ENCODE data around the gene KCNJ5. TPM values are rescaled to one million over a fixed set of nuclear protein-coding genes. Genes with fewer than 3 reads are reported as not detected.

KCNJ5 gene
- total and polyA plus RNA-seq, 2 donors, result 0.11 to 0.53 TPM

DNA sequence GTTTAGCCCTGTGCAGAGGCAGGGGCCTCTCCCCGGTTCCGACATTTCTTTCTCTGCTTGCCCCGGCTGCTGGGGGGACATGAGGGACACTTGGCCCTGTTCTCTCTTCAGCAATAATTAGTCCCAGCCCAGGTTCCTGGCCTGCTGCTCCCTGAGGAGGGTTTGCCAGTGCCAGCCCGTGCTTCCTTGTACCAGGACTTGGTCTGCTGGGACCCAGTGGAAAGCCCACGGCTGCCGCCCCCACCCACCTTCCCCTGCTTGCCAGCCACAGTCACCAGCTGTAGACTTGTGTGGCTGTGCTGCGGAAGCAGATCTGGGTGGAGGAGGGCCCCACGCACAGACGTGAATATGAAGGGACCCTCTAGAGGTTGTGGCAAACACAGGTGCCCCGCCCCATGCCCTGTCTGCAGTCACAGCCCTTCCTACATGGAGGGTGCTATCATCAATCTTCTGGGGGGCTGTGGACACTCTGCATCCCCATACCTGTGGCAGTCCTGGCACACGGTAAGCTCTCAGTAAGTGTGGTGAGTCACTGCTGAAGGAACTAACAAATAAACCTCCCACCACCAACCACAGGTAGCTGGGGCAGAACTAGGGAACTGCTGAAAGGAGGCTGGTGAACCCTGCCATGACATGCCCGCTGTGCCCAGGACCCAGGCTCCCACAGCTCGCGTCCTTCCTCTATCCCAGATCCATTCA, 50.6 kb downstream of the KCNJ5 start:
- 89% methylated on average over 14 of the region's 14 CpGs for WGBS

DNA sequence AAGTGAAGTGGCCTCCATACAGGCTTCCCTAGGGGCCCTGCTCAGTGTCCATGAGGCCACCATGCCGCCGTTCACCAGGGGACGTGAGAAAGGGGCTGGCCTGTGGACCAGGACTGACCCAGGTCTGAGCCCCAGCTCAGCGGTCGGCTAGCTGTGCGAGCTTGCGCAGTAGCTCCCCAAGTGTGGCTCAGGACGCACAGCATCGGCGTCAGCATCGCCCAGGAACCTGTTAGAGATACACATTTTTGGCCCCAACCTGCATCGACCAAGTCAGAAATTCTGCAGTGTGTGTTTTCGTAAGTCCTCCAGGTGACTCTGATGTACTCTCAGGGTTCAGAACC, 51.1 kb downstream of the KCNJ5 start:
- Histone ChIP-seq H3K4me1 (ENCODE audit: insufficient read depth) (no peaks in the 10 kb centered on the region), H3K36me3 (ENCODE audit: insufficient read depth) (no peaks in the 10 kb centered on the region), H3K27ac (ENCODE audit: low read depth) (no peak overlapping the region), H3K4me3 (ENCODE audit: low read depth, low read length) (no peak overlapping the region)
- WGBS, result 94% methylated on average over 13 of the region's 13 CpGs
- DNase-seq (ENCODE audit: extremely low spot score), result no peak

More for the DNA sequence above, 50.6 kb downstream of the KCNJ5 start:
- Histone ChIP-seq H3K4me3 (ENCODE audit: low read depth, low read length) (no peak overlapping the region), H3K4me1 (ENCODE audit: insufficient read depth) (no peaks in the 10 kb centered on the region), H3K27ac (ENCODE audit: low read depth) (no peak overlapping the region), H3K36me3 (ENCODE audit: insufficient read depth) (no peaks in the 10 kb centered on the region)
- no peak for DNase-seq (ENCODE audit: extremely low spot score)

DNA sequence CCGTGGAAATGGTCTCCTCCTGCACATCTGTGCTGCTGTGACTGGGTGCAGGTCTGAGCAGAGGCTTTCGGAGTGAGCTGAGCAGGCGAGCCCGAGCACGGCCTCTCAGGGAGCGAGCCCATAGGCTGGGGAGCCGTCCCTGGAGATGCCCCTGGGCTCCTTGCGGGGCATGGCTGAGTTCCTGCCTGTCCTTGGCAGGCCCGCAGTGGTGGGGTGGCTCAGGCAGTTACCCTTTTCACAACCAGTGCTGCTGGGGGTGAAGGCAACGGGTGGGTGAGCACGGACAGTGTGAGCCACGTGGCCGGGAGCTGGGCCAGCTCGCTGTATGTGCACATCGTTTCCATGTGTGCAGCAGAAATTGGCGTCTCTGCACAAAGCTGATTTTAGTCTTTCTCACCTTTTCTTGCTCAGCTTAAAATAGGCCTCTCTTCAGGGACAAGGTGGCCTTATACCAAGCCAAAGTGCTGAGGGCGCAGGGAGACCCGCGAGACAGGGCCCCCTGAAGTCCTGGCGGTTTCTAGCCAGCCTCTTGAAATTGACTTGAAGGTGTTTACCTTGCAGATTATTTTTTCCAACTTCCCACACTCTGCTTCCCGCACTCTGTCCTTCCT, 51.8 kb downstream of the KCNJ5 start, which contains the start of gene TP53AIP1:
Gene TP53AIP1, minus strand, starts transcription at position 55 of the 611 bp plus-strand sequence. CDS start 5,053 bp downstream, outside the sequence.
- 90% methylated on average over 21 of the region's 21 CpGs for WGBS
- H3K4me3 ChIP-seq (ENCODE audit: low read depth, low read length), result no peak within 1 kb of the TSS
- H3K4me1 ChIP-seq (ENCODE audit: insufficient read depth), result no peaks in the 10 kb centered on the region
- no peak within 1 kb of the TSS for H3K27ac ChIP-seq (ENCODE audit: low read depth)
- H3K36me3 ChIP-seq (ENCODE audit: insufficient read depth), result no peaks in the 10 kb centered on the region
- no peak for DNase-seq (ENCODE audit: extremely low spot score)

DNA sequence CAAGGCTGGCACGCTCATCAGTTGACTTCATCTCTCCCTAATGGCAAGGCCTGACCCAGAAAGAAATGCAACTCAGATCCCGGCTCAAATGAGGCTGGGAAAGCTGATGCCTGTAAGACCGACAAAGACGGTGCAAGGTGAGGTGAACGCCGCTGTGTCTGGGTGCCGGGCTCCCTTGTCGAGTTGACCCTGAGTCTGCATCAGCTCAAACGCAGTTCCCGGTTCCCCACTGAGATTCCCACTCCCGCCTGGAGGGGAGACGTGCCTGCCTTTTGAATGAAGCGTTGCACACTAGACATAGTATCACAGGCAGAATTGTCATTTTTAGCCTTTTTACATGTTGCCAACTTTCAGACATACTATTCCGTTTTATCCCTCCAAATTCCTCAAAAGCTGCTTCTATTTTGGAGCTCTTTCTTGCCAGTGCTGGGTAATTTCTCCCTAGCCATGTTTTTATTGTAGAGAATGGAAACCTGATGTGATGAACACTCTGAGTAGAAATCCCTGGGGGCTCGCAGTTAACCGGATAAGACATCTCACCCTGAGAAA, 52.3 kb downstream of the KCNJ5 start:
- no peak overlapping the region for H3K27ac ChIP-seq (ENCODE audit: low read depth)
- no peak for DNase-seq (ENCODE audit: extremely low spot score)
- H3K4me1 ChIP-seq (ENCODE audit: insufficient read depth), result no peaks in the 10 kb centered on the region
- no peaks in the 10 kb centered on the region for H3K36me3 ChIP-seq (ENCODE audit: insufficient read depth)
- 73% methylated on average over 16 of the region's 16 CpGs for WGBS
- no peak overlapping the region for H3K4me3 ChIP-seq (ENCODE audit: low read depth, low read length)

DNA sequence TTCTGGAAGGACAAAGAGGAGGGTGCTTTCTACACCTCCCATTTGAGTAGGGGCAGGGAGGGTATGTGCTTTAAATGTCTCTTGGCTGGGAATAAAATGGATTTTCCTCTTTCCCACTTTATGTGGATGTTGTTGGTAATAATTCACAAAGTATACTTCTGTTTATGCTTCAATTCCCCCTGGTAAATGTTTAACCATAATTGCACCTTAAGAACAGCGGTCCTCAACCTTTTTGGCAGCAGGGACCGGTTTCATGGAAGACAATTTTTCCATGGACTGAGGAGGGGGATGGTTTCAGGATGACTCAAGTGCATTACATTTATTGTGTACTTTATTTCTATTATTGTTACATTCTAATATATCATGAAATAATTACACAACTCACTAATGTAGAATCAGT, 55.5 kb downstream of the KCNJ5 start:
- H3K36me3 ChIP-seq (ENCODE audit: insufficient read depth), result no peaks in the 10 kb centered on the region
- 95% methylated on average over 2 of the region's 2 CpGs for WGBS
- H3K4me1 ChIP-seq (ENCODE audit: insufficient read depth), result no peaks in the 10 kb centered on the region
- H3K27ac ChIP-seq (ENCODE audit: low read depth), result no peak overlapping the region
- no peak for DNase-seq (ENCODE audit: extremely low spot score)
- H3K4me3 ChIP-seq (ENCODE audit: low read depth, low read length), result no peak overlapping the region

DNA sequence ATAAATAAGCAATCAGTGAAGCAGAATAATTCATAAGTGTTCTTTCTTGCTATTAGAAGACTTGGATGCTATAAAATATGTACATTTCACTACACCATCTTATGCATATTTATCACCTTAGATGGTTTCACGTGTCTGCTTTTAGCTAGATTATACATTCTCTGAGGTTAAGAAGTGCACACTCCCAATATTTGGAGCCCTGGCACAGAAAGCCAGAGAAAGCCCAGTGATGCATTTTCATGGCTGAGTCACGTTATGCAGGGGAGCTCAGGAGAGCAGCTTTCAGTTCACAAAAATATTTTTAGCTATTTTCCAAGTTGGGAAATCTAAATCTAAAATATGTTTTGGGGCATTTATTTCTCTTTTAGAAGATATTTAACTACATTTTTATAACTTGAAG, 56.6 kb downstream of the KCNJ5 start:
- no peak overlapping the region for H3K4me3 ChIP-seq (ENCODE audit: low read depth, low read length)
- no peak for DNase-seq (ENCODE audit: extremely low spot score)
- WGBS, result 77% methylated on average over 2 of the region's 2 CpGs
- no peaks in the 10 kb centered on the region for H3K4me1 ChIP-seq (ENCODE audit: insufficient read depth)
- H3K27ac ChIP-seq (ENCODE audit: low read depth), result no peak overlapping the region
- H3K36me3 ChIP-seq (ENCODE audit: insufficient read depth), result no peaks in the 10 kb centered on the region

DNA sequence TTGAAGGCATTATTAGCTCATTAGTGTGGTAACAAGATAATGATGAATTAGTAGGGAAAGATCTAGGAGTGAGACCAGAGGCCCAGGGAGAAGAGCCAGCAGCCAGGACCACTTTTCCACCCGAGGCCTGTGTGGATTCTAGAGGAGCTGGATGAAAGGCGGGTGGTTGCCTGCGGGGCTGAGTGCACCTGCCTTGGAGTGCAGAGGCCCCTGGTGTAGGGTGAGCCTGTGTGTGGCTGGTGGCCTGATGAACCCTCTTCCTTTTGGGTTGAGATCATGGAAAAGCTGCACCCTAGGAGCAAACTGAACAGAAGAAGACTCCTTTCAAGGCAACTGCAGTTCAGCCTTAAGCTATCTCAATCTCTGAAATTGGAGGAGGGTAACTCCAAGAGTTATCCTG, 57.4 kb downstream of the KCNJ5 start:
- Histone ChIP-seq H3K27ac (ENCODE audit: low read depth) (no peak overlapping the region), H3K4me1 (ENCODE audit: insufficient read depth) (no peaks in the 10 kb centered on the region), H3K4me3 (ENCODE audit: low read depth, low read length) (no peak overlapping the region), H3K36me3 (ENCODE audit: insufficient read depth) (no peaks in the 10 kb centered on the region)
- 69% methylated on average over 3 of the region's 3 CpGs for WGBS
- DNase-seq (ENCODE audit: extremely low spot score), result no peak

DNA sequence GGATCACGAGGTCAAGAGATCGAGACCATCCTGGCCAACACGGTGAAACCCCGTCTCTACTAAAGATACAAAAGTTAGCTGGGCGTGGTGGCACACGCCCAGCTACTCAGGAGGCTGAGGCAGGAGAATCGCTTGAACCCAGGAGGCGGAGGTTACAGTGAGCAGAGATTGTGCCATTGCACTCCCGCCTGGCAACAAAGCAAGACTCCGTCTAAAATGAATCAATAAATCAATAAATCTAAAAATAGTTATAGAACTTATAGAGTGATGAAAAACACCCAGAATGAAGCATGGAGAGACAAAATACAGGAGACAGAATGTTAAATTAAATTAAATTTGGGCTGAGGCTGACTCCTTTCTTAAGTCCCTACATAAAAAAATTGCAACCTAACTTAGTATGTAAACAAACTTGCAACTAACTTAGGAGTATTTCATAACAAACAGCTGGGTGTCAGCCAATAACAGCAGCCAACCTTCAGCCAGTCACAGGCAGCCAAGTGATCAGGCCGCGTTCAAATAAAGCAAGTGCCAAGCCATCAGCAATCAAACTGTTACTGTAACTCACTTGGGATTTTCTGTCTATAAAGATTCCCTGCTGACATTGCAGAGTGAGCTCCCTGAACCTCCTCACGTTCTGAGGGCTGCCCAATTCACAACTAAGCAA, 58.8 kb downstream of the KCNJ5 start:
- 69% methylated on average over 13 of the region's 13 CpGs for WGBS
- DNase-seq (ENCODE audit: extremely low spot score), result no peak
- Histone ChIP-seq H3K4me3 (ENCODE audit: low read depth, low read length) (no peak overlapping the region), H3K27ac (ENCODE audit: low read depth) (no peak overlapping the region), H3K4me1 (ENCODE audit: insufficient read depth) (no peaks in the 10 kb centered on the region), H3K36me3 (ENCODE audit: insufficient read depth) (no peaks in the 10 kb centered on the region)

DNA sequence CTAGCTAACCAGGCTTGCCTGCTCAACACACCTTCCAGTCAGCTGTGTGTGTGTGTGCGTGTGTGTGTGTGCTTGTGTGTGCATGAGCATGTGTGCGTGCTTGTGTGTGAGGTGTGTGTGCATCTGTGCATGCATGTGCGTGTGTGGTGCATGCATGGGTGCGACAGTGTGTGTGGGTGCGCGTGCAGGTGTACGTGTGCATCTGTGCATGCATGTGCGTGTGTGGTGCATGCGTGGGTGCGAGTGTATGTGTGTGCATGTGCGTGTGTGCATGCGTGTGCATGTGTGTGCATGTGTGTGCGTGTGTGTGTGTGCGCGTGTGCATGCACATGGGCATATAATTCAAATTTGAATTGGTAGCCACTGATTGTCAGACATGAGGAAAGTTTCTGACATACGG, 62.0 kb downstream of the KCNJ5 start:
- DNase-seq (ENCODE audit: extremely low spot score), result no peak
- Histone ChIP-seq H3K4me1 (ENCODE audit: insufficient read depth) (no peaks in the 10 kb centered on the region), H3K27ac (ENCODE audit: low read depth) (no peak overlapping the region), H3K4me3 (ENCODE audit: low read depth, low read length) (no peak overlapping the region), H3K36me3 (ENCODE audit: insufficient read depth) (no peaks in the 10 kb centered on the region)
- 96% methylated on average over 16 of the region's 16 CpGs for WGBS

DNA sequence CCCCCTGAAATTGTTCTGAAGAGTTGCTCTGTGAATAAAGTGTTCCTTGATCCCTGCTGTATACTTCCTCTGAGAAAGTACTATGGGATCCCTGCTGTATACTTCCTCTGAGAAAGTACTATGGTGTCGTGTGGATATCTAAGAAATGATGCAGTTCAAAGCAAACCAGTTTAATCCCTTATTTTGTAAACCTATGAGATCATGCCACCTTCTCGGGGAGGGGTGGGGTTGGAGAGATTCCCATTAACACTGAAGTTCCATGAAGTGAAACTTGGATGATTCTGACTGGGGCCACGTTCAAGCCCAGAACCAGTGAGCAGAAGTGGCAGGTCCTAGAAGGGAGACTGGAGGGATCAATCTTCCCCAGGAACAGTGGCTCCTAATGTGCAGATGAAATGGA, 64.5 kb downstream of the KCNJ5 start:
- no peak for DNase-seq (ENCODE audit: extremely low spot score)
- H3K4me1 ChIP-seq (ENCODE audit: insufficient read depth), result no peaks in the 10 kb centered on the region

DNA sequence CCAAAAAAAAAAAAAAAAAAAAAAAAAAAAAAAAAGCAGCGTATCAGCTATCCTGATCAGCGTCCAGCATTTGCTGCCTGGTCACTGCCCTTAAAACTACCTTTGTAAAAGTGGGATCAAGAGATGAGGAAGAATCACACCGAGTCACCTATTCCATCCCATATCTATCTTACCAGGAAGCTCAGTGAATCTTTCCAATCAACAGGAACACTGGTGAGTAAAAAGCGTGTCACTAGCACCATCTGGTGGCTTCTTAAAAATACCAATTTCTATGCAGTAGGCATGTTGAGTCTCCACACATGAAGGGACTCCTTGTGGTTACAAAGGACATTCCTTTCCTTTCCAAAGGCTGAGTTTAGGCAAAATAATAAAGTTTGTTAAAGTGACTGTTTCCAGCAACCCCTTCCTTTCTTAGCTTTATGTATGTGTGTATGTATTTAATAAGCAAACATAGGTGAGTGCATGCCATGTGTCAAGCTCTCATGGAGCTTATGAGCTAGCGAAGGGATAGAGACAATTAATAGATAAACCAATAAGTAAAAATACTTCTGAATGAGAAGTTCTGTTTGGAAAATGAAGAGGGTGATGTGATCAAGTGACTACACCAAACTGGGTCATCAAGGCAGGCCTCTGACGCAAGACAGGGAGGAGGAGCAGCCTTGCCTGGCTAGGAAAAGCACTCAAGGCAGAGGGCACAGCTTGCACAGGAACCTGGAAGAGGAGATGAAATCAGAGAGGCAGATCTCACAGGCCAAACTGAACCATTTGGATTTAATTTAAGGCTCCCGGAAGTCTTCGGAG, 65.4 kb downstream of the KCNJ5 start:
- no peaks in the 10 kb centered on the region for H3K36me3 ChIP-seq (ENCODE audit: insufficient read depth)
- 48% methylated on average over 8 of the region's 8 CpGs for WGBS
- no peak overlapping the region for H3K27ac ChIP-seq (ENCODE audit: low read depth)
- no peak overlapping the region for H3K4me3 ChIP-seq (ENCODE audit: low read depth, low read length)
- H3K4me1 ChIP-seq (ENCODE audit: insufficient read depth), result no peaks in the 10 kb centered on the region
- peak; percentile 33 for DNase-seq (ENCODE audit: extremely low spot score)

More for the DNA sequence above, 64.5 kb downstream of the KCNJ5 start:
- Histone ChIP-seq H3K36me3 (ENCODE audit: insufficient read depth) (no peaks in the 10 kb centered on the region), H3K4me3 (ENCODE audit: low read depth, low read length) (no peak overlapping the region), H3K27ac (ENCODE audit: low read depth) (no peak overlapping the region)
- WGBS, result 46% methylated on average over 3 of the region's 3 CpGs

DNA sequence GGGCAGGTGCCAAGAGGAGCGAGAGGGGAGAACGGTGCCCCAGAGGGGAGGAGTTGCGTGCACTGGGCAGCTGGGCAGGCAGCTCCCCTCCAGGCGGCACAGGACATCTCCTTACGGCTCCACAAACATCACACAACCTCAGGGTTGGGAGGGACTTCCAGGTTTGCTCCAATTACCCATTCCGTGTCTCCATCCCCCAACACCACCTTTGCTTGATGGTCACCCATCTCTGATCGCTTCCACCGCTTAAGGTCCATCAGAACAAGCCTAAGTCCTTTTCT, 66.0 kb downstream of the KCNJ5 start:
- WGBS, result 83% methylated on average over 8 of the region's 8 CpGs
- no peaks in the 10 kb centered on the region for H3K4me1 ChIP-seq (ENCODE audit: insufficient read depth)
- DNase-seq (ENCODE audit: extremely low spot score), result no peak
- no peak overlapping the region for H3K4me3 ChIP-seq (ENCODE audit: low read depth, low read length)
- no peaks in the 10 kb centered on the region for H3K36me3 ChIP-seq (ENCODE audit: insufficient read depth)
- H3K27ac ChIP-seq (ENCODE audit: low read depth), result no peak overlapping the region

DNA sequence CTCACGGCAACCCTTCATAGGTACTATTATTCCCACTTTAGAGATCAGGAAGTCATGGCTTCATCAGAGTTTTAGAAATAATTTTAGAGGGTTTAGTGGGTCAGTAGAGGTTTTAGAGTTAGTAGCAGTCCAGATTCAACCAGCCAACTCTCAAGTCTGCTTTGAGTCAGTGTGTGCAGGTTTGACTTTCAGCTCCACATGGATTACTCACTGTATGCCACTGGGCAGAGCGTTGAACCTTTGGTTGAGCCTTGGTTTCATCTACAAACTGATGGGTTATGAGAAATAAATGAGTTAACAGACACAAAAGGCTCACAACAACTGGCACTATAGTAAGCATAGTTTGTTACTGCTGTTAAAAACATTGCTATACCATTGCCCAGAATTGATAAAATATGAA, 70.5 kb downstream of the KCNJ5 start:
- WGBS, result 99% methylated on average over 2 of the region's 2 CpGs
- Histone ChIP-seq H3K4me1 (ENCODE audit: insufficient read depth) (no peaks in the 10 kb centered on the region), H3K36me3 (ENCODE audit: insufficient read depth) (no peaks in the 10 kb centered on the region), H3K4me3 (ENCODE audit: low read depth, low read length) (no peak overlapping the region), H3K27ac (ENCODE audit: low read depth) (no peak overlapping the region)
- DNase-seq (ENCODE audit: extremely low spot score), result no peak
